Measurements from ENCODE around the gene FAM78B.

FAM78B gene

DNA sequence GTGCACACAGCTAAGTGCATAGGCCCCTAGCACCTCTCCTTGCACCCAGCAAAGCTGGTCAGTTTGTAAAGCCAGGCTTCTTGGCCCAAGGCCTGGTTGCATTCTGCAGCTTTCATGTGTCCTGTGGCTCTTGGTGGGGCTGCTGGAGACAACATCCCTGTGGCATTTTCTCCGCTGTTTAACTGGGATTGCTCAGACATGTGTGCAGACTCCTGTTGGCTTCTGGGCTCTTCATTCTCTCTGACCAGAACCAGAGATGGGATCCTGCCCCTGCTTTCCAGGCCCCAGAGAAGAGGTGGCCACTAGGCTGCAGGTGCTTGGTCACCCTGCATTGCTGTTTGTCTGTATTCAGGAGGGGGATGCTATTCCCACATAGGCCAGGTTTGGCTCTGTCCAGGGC is 50.8 kb downstream of the FAM78B start:
- FAIRE-seq, result no peak

DNA sequence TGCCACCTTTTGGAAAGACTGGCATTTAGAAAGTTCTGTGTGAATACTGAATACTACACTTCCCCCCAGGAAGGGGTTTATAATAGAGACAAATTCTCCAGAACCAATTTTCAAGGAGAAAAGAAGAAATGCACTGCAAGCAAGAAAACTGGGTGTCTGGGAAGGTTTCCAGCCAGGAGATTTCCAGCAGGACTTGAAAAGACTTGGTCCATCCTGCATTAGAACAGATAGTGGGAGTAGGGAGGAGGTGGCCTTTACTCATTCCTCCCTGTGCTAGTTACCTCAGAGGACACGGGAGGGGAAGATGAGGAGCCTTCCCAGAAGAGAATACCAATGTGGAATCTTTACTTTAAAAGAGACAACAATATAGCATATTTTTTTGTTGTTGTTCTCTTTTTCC is 52.4 kb downstream of the FAM78B start:
- no peak for FAIRE-seq

DNA sequence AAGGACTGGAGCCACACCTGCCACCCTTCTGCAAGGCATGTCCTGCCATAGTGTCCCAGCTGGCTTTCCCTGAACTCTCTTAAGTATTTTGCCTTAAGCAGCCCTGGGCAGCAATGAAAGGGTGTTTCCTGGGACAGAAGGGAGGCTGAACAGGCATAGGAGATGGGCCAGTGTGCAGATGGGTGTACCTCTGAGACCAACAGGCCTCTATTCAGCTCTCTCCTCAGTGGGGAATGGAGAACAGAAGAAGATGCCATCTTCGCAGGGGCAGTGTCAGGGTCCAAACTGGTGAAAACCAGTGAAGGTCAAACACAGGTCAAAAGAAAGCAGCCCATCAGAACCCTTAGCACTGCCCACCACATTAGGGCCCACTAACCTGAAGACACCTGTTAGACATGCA is 53.2 kb downstream of the FAM78B start:
- no peak for FAIRE-seq

DNA sequence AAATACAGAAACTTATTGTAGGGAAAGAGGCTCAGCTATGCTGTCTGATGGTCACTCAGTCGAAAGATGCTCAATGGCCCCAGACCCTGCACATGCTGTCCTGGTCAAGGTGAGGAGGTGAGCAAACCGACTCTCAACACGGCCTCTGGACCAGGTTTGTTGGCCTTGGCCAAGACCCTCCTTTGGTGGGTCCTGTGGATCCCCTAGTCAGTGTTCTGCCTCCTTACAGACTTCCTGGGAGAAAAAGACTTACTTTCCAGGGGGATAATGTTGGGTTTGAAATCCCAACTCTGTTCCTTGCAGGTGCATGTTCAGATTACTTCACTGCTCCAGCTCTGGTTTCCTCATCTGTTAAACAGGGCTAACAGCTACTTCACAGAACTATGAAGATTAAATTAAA is 53.8 kb downstream of the FAM78B start:
- no peak for FAIRE-seq

DNA sequence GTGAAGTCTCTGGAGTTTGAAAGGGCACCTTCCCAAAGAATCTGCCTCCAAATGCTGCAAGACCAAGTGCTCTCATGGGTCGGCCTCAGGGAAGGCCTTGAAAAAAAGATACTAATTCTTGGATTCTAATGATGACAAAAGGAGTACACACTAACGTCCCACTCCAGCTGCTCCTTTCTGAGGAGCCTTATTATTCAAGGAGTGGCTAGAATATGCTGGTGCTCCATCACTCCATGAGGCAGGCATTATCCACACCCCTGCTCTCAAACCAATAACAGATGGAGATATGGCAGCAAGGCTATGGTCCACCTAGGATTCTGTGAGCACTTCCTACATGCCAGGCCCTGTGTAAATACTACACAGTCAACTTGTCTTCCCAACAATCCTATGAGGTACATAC is 54.4 kb downstream of the FAM78B start:
- FAIRE-seq, result no peak

DNA sequence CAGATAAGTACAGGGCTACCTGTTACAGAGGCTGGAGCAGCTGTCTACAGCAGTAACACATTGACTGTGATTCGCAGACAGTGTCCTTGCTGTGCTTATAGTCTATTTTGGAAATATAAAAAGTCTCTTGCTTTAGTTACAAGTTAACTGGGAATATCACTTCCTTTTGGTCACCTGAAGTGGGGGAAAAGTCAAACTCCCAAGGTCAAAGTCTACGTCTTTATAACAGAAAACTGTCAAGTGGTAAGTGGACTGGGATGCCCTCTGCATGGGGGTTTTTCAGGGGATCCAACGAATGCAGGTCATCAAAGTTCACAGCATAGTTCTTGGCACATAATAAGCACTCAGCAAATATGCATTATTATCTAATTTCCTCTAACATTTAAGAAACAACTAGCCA is 55.4 kb downstream of the FAM78B start:
- no peak for FAIRE-seq

DNA sequence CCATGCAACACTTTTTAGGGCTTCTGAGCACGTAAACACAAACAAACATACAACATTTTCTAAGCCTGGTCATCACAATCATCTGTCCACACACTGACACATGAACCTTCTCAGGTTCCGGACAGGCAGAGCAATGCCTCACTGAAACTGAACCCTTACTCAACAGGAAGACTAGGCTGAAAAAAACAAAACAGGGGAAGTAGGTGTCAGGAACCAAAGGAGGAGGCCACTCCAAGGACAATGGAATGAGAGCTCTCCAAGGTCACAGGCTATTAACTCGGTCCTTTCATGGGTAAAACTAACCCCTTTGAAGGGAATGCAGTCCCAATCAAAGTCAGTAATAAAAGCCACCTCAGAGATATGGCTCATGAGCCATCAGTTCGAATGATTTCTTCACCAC is 76.6 kb downstream of the FAM78B start:
- FAIRE-seq, result no peak

DNA sequence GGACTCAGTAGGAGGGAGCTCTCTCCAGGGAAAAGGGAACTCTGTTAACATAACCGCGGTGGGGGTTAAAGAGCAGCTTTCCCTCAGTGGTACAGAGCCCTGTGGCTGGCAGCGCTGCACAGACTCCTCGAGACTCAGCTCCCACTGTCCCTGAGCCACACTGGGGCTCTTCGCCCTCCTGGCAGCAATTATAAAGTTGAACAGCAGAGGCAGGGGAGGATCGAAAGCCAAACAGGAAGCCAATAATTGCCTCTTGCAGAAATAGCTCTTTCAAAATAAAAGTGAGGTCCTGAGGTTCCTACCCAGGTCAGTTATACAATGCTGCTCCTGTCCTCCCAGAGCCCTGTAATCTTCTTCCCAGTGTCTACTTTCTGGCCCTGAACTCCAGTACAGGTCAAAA is 77.0 kb downstream of the FAM78B start:
- FAIRE-seq, result no peak

DNA sequence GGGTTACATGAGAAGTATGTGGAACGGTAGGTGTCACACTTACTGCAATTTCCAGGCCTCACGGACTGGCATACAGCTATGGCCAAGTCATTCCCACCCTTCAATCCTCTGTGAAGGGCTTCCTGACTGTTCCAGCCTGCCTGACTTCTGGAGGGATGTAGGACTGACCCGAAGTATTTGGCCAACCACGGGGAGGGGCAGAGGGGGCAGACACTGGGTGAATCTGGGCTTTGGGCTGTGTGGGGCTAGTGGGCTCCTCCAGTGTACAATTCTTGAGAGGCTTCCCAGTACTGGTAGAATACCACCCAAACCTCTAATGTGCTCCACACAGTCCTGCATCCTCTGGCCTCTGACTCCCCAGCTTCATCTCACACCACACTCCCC is 78.2 kb downstream of the FAM78B start:
- no peak for FAIRE-seq

DNA sequence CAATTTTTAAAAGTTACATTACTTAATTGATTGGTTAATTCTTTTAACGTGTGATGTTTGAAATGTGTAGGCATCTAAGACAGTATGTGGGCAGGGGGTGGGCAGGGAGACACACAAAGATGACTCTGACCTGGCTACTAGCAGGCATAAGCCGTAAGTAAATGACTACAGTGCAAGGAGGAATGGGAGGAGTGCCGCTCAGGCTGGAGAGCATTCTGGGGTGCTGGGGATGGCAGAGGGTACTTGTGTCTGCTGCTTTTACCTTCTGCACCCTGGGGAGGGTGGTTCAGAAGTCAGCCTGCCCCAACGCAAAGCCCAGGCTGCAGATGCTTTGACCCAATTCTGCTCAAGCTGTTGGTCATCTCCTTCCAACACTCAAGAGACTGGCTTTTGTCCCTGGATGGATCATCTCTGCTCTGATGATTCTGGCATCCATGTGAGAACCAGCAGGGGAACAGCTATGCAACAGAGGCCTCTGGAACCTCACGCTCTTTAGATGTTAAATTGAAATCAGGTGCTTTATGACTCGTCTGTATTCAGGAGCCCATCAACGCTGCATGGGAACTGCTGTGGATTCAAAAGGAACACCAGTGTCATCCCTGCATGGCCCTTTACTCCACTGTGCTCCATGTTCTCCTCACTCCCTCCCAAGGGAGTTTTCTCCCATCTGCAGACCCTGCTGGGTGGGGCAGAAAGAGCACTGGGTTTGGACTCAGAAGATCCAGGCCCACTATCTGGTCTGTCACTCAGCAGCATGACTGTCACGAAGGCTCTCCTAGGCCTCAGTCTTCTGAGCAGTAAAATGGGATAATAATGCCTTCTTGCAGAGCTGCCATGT is 78.8 kb downstream of the FAM78B start:
- no peak for FAIRE-seq

DNA sequence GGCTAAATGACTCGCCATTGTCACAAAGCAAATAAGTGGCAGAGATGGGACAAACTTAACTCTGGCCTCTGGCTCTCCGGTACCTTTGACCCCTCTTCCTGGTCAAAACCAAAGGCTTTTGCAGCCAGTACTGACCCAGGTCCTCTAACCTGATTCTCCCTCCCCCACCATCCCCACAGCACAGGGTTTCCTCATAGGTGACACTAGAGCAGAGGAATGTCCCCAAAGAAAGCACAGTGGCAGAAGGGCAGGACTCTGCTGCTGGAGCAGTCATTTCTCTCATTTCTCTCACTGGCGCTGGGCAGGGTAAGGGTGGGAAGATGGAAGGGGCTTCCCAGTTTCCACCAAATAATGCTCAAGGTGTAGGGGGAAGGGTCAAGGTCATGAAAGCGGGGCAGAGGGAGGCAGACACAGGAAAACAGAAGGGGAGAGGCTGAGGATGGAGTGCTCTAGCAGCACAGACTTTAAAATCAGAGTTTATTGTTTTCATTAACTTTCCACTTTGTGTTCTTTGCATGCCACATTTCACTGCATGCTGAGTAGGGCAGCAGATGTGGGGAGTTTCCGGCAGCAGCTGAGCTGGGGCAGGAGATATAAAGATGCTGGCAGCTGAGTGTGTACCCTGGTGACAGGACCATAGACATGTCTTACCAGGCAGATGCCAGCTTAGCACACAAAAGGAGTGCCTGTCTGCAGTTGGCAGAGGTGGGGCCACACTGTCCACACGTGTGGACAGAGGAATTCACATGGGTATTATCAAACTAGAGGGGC is 80.5 kb downstream of the FAM78B start:
- no peak for FAIRE-seq

DNA sequence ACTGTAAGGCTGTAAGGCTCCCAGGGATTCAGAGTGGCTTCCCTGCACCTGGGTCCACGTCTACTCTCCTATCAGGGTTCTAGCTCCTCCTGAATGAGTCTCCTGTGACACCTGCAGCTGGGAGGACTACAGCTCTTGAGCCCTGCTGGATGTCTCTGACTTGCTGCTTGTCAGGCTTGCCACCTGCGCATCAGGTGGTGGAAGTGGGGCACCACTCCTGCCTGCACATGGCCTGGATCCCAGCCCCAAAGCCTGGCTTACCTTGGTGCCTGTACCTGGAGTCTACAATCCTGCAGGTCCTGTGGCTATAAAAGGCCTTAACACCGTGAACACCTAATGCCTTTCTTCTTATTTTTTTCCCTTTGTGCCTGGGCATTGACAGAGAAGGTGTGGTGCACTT is 82.2 kb downstream of the FAM78B start:
- no peak for FAIRE-seq

DNA sequence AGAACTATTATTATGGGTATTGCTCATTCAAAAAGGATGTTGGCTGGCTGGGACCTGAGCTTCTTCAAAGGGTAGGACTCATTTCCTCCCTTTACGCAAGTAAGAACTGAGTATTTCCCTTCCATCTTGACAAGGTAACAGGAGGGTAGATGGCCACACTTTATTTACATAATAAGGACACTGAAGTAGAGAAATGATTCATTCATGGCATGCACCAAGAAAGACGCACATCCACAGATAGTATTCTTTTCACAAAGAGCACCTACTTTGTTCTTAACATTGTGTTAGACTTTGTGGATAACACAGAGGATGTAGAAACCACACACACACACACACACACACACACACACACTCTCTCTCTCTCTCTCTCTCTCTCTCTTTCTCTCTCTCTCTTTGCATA is 82.9 kb downstream of the FAM78B start:
- FAIRE-seq, result no peak

DNA sequence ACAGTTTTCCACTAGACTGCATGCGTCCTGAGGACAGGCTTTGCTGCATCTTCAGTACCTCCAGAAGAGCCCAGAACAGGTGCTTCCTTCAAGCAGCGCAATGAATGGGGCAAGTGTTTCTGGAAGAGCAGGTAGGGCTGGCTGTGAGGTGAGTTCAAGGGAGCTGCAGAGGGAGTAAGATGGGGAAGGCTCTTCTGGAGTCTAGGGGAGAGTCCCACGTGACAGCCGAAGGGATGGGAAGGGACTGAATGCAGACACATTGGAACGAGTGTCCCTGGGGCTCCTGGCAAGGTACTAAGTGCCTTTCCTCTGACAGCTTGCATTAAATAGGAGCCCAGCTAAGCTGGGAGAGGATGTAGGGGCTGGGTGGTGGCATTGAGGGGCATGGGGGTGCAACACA is 84.2 kb downstream of the FAM78B start:
- FAIRE-seq, result no peak

DNA sequence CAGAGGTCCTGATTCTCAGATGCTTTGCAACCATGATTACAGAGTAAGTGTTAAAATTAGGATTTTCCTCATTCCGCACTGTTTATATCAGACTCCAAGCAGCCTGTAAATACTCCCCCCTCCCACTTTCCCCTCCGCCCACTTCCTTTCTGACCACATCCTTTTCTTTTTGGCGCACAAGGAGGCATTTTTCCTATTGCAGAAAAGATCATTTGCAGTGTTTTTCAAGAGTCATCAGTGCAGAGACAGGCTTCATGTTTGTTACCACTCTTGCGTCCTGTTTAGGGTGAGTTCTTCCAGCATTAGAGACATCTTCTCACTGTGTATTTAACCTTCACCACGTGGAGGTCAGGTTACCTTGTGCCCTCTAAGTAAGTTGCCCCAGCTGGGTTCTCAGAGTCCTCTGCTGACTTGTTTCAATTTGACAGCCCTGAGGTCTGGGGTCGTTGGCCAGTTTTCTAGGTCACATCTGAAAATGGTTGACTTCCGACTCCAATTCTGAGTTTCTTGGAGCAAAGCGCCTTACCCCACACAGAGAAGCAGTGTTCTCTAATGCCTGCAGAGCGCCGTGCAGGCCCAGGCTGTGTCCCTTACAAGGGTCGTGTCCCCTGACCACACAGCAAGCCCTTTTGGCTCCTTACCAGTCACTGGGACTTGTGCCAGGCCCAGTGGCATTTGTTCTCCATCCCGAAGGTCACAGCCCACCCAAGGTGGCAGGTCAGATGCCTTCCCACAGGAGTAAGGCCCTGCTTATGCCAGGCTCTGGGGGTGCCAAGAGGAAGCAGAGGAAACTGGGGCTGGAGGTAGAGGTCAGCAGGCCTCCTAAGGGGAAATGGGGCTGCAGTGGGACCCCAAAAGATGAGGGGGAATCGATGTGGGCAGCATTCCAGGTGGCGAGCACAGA is 85.6 kb downstream of the FAM78B start:
- FAIRE-seq, result no peak

DNA sequence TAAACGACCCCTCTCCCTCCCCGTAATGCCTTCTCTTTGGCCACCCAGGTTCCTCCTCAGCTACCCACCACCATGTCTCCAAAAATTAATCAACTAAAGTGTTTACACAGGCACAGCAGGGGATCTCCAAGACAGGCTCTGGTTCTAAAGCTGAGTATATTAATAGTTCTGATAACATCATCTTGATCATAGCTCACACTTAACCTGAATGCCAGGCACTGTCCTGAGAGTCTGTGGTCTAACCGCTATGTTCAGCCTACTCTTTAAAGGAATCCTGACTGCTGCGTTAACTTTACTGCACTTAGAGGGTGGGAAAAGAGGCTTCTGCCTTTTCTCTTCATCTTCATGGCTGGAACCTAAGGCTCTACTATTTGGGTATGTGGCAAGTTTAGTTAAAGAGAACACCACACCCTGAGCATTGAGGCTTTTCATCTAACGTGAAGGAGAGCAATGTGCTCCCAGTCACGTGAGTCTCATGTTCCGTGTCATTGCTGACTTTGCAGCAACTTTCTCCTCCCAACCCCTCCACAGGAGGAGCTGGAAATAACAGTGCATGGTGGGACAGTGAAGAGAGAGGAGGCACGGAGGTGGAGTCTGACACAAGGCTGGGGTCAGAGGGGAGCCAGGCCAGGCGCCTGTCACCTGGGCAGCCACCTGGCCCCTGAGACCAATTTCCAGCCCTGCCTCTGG is 86.4 kb downstream of the FAM78B start:
- no peak for FAIRE-seq

DNA sequence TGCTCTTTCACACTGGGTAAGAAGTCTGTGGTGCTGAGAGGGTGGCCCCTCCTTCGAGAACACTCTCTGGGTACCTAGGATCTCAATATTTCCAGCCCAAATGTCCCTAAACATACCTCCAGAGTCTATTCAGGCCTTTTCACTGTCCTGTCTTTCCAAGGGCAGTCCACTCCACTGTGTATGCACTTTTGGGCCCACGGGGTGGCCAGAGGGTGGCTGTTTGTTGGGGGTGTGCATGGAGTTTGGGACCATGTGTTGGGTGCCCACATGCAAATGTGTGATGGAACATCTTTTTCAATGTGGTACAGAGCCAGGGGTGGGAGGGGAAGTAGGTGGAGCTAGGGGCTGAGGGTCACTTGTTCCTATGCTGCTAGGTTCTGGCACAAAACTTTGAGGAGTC is 87.5 kb downstream of the FAM78B start:
- FAIRE-seq, result no peak

DNA sequence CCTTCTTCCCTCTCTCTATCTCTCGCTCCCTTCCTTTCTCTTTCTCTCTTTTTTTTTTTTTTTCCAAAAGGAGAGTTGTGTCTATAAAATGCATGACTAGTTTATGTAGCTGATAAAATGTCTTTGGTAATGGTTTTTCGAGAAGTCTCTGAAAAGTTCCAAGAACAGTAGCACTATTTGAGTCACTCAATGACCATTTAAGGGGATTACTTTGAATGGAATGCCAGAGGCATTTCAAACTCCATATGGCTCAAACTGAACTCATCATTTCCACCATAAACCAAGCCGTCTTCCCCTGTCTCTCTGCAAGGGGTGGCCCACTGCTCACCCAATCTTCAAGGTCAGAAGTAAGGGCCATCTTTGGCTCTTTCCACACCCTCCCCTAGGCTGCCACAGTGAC is 93.3 kb downstream of the FAM78B start:
- no peak for FAIRE-seq

DNA sequence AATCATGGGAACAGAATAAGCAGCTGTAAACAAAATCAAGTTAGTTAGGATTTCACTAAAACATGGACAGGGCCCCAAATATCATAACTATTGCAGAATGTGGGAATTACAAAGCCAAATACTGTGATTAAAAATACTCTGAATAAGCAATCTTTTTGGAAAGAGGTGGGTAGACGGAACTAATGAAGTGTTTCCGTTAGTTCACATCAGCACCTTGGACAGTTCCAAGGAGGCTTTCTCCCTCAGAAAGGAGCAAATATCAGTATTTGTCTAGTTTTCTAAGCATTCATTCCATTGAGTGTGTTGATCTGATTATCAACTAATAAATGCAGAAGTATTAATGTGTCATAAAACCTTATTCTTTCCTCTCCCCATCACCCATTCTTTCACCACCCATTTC is 97.4 kb downstream of the FAM78B start:
- FAIRE-seq, result no peak

DNA sequence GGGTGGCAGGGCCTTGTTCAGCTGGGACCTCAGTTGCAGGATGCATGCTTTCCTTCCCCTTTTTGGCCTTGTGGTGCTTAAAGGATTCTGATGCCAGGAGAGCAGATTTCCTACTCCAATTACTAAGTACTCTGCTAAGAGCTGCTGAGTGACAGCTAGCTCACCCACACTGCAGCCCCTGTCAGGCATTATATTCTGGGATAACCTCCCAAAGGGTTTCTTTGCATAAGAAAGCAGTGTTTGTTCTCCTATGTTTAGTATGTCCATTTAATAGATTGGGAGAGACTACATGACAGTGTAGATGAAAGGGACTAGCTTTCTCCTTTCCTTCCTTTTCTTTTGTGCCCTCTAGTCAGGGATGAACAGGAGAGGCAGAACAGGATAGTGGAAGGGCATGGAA is 100.7 kb downstream of the FAM78B start:
- no peak for FAIRE-seq

DNA sequence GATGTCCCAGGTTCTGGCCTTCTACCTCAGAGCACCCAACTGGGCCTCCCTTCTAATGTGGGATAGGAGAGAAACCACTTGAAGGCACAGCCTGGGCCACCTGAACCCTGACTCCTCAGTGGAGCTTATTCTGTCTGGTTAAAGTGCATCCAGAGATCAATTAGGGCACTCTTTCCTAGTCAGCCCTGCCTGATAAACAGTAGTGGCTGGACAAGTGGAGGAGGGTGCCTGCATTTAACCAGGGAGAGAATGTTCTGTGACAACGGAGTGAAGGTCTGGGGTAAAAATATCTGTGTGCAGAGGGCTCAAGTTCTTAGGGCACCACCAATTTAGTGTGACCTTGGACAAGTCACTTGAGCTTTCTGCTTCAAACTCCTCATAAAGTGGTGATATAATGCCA is 101.8 kb downstream of the FAM78B start:
- FAIRE-seq, result no peak

DNA sequence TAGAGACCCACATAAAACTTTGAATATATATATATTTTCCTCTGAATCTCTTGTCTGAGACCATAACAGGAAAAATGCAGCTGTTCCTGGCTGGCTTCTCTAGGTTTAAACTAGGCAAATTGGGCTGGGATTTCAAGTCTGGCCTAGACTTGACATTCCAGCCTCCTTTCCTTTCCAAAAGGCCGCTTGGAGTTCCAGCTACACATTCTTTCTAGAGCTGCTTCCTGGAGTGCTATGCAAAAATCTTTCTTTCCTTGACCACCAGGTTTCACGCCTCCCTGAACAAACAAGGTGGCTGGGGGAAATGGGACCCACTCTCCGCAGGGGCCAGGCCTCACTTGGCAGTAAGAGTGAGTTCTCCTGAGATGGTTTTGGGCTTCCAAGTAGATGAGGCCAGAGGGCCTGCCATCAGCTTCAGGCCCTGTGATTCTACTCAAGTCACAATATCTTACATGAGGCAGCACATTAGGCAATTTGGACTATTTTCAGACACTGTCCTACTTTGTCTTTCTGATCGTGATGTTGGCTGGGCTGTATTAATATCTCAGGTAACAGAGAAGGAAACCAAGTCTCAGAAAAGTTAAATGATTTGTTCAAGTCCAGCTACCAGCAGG is 102.4 kb downstream of the FAM78B start:
- no peak for FAIRE-seq

Data from TTC549 (cell line).